Dermis blood vessel endothelial cell (primary cell): ENCODE measurements around the gene FBN1. TPM values are rescaled to one million over a fixed set of nuclear protein-coding genes. Genes with fewer than 3 reads are reported as not detected.
A peak's percentile ranks its signal among the peaks of the same experiment; 100 is the strongest.

Source experiments
- DNase-seq: peaks from one replicate; pipeline ENCODE4 v3.0.0; 2010
- total RNA-seq: library from RNA; depleted of rRNA; stranded (reverse); fragments of >200 nt; gene quantifications from 2 replicates; pipeline ENCODE4 v1.2.3, GENCODE V29; 2014

Gene FBN1
- total RNA-seq, 1 donor from 2014 or later = 122 TPM

- no peak for DNase-seq
Observed at GRCh38 chr15:48578965-48579364, 66.5 kb downstream of the FBN1 start.

- DNase-seq = peak; percentile 63
Observed at GRCh38 chr15:48577469-48577868, 68.0 kb downstream of the FBN1 start.

GRCh38 chr15:48574187-48574586 lies 71.3 kb downstream of the FBN1 start:
- DNase-seq = no peak

GRCh38 chr15:48573780-48574179 lies 71.7 kb downstream of the FBN1 start:
- DNase-seq = no peak

- DNase-seq = no peak
Observed at GRCh38 chr15:48572823-48573222, 72.7 kb downstream of the FBN1 start.

- DNase-seq = no peak
Observed at GRCh38 chr15:48571510-48571909, 74.0 kb downstream of the FBN1 start.

- no peak for DNase-seq
Observed at GRCh38 chr15:48570822-48571221, 74.7 kb downstream of the FBN1 start.

GRCh38 chr15:48569591-48570302 lies 75.8 kb downstream of the FBN1 start:
- no peak for DNase-seq

GRCh38 chr15:48566668-48567067 lies 78.8 kb downstream of the FBN1 start:
- DNase-seq = peak; percentile 50

- peak; percentile 81 for DNase-seq
Observed at GRCh38 chr15:48565560-48566482, 79.7 kb downstream of the FBN1 start.

- no peak for DNase-seq
Observed at GRCh38 chr15:48564690-48565089, 80.8 kb downstream of the FBN1 start.

- DNase-seq = no peak
Observed at GRCh38 chr15:48563934-48564333, 81.6 kb downstream of the FBN1 start.

- DNase-seq = peak; percentile 69
Observed at GRCh38 chr15:48560321-48561051, 85.0 kb downstream of the FBN1 start.

GRCh38 chr15:48559285-48559684 lies 86.2 kb downstream of the FBN1 start:
- peak; percentile 52 for DNase-seq

GRCh38 chr15:48558226-48558625 lies 87.3 kb downstream of the FBN1 start:
- no peak for DNase-seq

- no peak for DNase-seq
Observed at GRCh38 chr15:48557335-48557734, 88.2 kb downstream of the FBN1 start.

- no peak for DNase-seq
Observed at GRCh38 chr15:48556159-48556897, 89.2 kb downstream of the FBN1 start.

- DNase-seq = no peak
Observed at GRCh38 chr15:48555241-48555881, 90.1 kb downstream of the FBN1 start.

- no peak for DNase-seq
Observed at GRCh38 chr15:48554112-48554511, 91.4 kb downstream of the FBN1 start.

- DNase-seq = peak; percentile 62
Observed at GRCh38 chr15:48553559-48553958, 92.0 kb downstream of the FBN1 start.

GRCh38 chr15:48550822-48551525 lies 94.5 kb downstream of the FBN1 start:
- no peak for DNase-seq
